ENCODE results near the gene KLK2. TPM values are rescaled to one million over a fixed set of nuclear protein-coding genes. Genes with fewer than 3 reads are reported as not detected.
A peak's percentile ranks its signal among the peaks of the same experiment; 100 is the strongest.

The KLK2 gene
- total RNA-seq, 1 experiment from 2014 or later: not detected

GRCh38 chr19:50916069-50916468 lies 42.8 kb downstream of the KLK2 start:
- H3K9me3 ChIP-seq (ENCODE audit: control insufficient read depth in 1 of 2, insufficient read depth in 1 of 2, low read depth in 1 of 2, low read length in 2 of 2): no peaks in the 10 kb centered on the region
- H3K9ac ChIP-seq (ENCODE audit: low read length): no peak overlapping the region
- H3K79me2 ChIP-seq (ENCODE audit: insufficient read depth, low read length): no peaks in the 10 kb centered on the region
- H3K4me2 ChIP-seq (ENCODE audit: low read length): no peak overlapping the region
- no peak overlapping the region for H3K27ac ChIP-seq (ENCODE audit: low read depth, low read length)
- peaks cover 9% of the 10 kb centered on the region for H3K27me3 ChIP-seq (ENCODE audit: insufficient read depth, low read length)
- RAD21 ChIA-PET (ENCODE audit: low non-redundant PET in 1 of 2, low total read pairs in 2 of 2, uncharacterized antibody in 2 of 2, unreplicated experiment in 2 of 2): no interaction called here
- no peaks in the 10 kb centered on the region for H3K36me3 ChIP-seq (ENCODE audit: control insufficient read depth in 1 of 2, insufficient read depth in 2 of 2, low read length in 2 of 2)
- CTCF ChIA-PET: no interaction called here
- POLR2A ChIA-PET: no interaction called here
- intact Hi-C loops (cut with micrococcal nuclease): no loop called here
- no peaks in the 10 kb centered on the region for H3K9me2 ChIP-seq (ENCODE audit: insufficient read depth)
- H3K4me3 ChIP-seq (replicated peaks in 1 of 2; ENCODE audit: low read depth in 1 of 2, low read length in 2 of 2): no peak overlapping the region
- TF ChIP-seq SRF (IDR thresholded peaks at IDR 0.05; ENCODE audit: low read depth): no peak
- DNase-seq (ENCODE audit: low read depth, low spot score) (no peak), ATAC-seq (no peak)
- BruUV-seq (replicated peaks): no TSS peak
- H4K20me1 ChIP-seq (ENCODE audit: insufficient read depth): no peaks in the 10 kb centered on the region
- no peak overlapping the region for H2AFZ ChIP-seq (ENCODE audit: low read depth, low read length, poor library complexity, severe bottlenecking)
- H3K4me1 ChIP-seq (ENCODE audit: control insufficient read depth in 1 of 2, insufficient read depth in 2 of 2, low read length in 2 of 2): peaks cover 0 to 7% of the 10 kb centered on the region in 2 experiments; a peak in 1 of 4 replicates

- H3K79me2 ChIP-seq (ENCODE audit: insufficient read depth, low read length): no peaks in the 10 kb centered on the region
- ChIA-PET CTCF (interaction anchor here (0.5 to 3.1 kb wide), 36 partner anchors 9 to 669 kb away, joined by 3 to 27 read pairs (median 4); partner anchors contain the start of genes CLEC11A and KLK8), RAD21 (ENCODE audit: low non-redundant PET in 1 of 2, low total read pairs in 2 of 2, uncharacterized antibody in 2 of 2, unreplicated experiment in 2 of 2) (interaction anchor here (0.6 to 2.1 kb wide), 15 partner anchors 12 to 218 kb away, joined by 3 to 16 read pairs (median 4); no protein-coding TSS in a partner anchor), POLR2A (interaction anchor here (0.7 to 1.8 kb wide), 9 partner anchors 10 to 218 kb away, joined by 3 to 5 read pairs (median 3); partner anchors contain the start of gene KLK7)
- no peaks in the 10 kb centered on the region for H3K9me3 ChIP-seq (ENCODE audit: control insufficient read depth in 1 of 2, insufficient read depth in 1 of 2, low read depth in 1 of 2, low read length in 2 of 2)
- TF ChIP-seq ZNF274 (IDR thresholded peaks at IDR 0.05; ENCODE audit: low read depth, low read length): no peak
- no peak for TF ChIP-seq POLR2A (IDR thresholded peaks at IDR 0.05; ENCODE audit: borderline replicate concordance, extremely low read depth, insufficient read depth, insufficient read length)
- no peak for TF ChIP-seq EGR1 (IDR thresholded peaks at IDR 0.05; ENCODE audit: low read depth)
- TF ChIP-seq MAX (IDR thresholded peaks at IDR 0.05): peak; percentile 21; the same call in 1 of the 2 replicates
- TF ChIP-seq TCF7L2 (IDR thresholded peaks at IDR 0.05; ENCODE audit: borderline replicate concordance, extremely low read depth, insufficient read depth, insufficient read length): no peak
- H3K9ac ChIP-seq (ENCODE audit: low read length): no peak overlapping the region
- no peaks in the 10 kb centered on the region for H3K9me2 ChIP-seq (ENCODE audit: insufficient read depth)
- peak overlapping the region; percentile 58 for H3K4me2 ChIP-seq (ENCODE audit: low read length)
- no peaks in the 10 kb centered on the region for H3K36me3 ChIP-seq (ENCODE audit: control insufficient read depth in 1 of 2, insufficient read depth in 2 of 2, low read length in 2 of 2)
- BruUV-seq (replicated peaks): no TSS peak
- H3K4me3 ChIP-seq (replicated peaks in 1 of 2; ENCODE audit: low read depth in 1 of 2, low read length in 2 of 2): peak overlapping the region in 1 of 2 experiments; percentile 12; a peak in 1 of 4 replicates
- no peaks in the 10 kb centered on the region for H3K27me3 ChIP-seq (ENCODE audit: insufficient read depth, low read length)
- H3K4me1 ChIP-seq (ENCODE audit: control insufficient read depth in 1 of 2, insufficient read depth in 2 of 2, low read length in 2 of 2): peaks cover 9 to 16% of the 10 kb centered on the region in 2 experiments; a peak in 3 of 4 replicates
- intact Hi-C loops (cut with micrococcal nuclease): loop anchor here (1.0 to 2.0 kb wide), 4 partner anchors 127 to 384 kb away; no protein-coding TSS in a partner anchor
- peak overlapping the region; percentile 91 for H2AFZ ChIP-seq (ENCODE audit: low read depth, low read length, poor library complexity, severe bottlenecking)
- peak; percentile 64 for ATAC-seq
- DNase-seq (ENCODE audit: low read depth, low spot score): no peak
- no peak overlapping the region for H3K27ac ChIP-seq (ENCODE audit: low read depth, low read length)
- no peaks in the 10 kb centered on the region for H4K20me1 ChIP-seq (ENCODE audit: insufficient read depth)
Measured at GRCh38 chr19:50921426-50922316, 48.4 kb downstream of the KLK2 start.

Measured in HCT116 (cell line).